ENCODE measurements around the gene SYCP2L. TPM values are rescaled to one million over a fixed set of nuclear protein-coding genes. Genes with fewer than 3 reads are reported as not detected.

The SYCP2L gene
- total and polyA plus RNA-seq, 9 of the 15 experiments (the other 6 are each of a cell fraction or from before 2014, with no cell fraction given), result 12.4 to 46.9 (median 22.0) TPM

DNA sequence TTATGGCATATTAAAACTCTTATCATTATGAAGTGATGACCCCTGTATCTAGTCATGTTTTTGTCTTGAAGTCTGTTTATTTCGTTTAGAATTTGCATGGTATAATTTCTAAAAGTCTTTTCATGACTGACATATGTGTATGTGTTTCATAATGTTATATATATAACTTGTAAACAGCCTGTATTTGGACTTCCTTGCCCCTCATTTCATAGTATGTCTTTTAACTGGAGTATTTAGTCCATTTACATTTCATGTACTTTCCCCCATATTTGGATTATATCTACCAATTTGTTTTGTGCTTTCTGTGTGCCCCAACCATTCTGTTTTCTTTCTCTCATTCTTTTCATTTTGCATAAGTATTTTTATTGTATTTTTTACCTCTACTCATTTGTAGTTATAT, 59.0 kb downstream of the SYCP2L start:
- DNase-seq (ENCODE audit: extremely low read depth in 1 of 4, low spot score in 3 of 4) (no peak), ATAC-seq (no peak), FAIRE-seq (no peak)
- H3K27ac ChIP-seq (ENCODE audit: extremely low read depth, low read depth, low read length), result no peak overlapping the region
- no peaks in the 10 kb centered on the region for H4K20me1 ChIP-seq (replicated peaks; ENCODE audit: control insufficient read depth, insufficient read depth, low read length)
- no peaks in the 10 kb centered on the region for H3K9me3 ChIP-seq (replicated peaks; ENCODE audit: control insufficient read depth, insufficient read depth, low read depth, low read length)
- H3K36me3 ChIP-seq (ENCODE audit: control insufficient read depth, insufficient read depth, low read length), result peaks cover 6% of the 10 kb centered on the region; the same call in 1 of the 3 replicates
- POLR2A ChIA-PET, result no interaction called here
- no peak overlapping the region for H2AFZ ChIP-seq (ENCODE audit: low read depth, low read length)
- TF ChIP-seq HDAC1 (IDR thresholded peaks at IDR 0.05) (no peak), ZNF354B (CRISPR knock-in tag; IDR thresholded peaks at IDR 0.05) (0 out of 2 replicates have a peak, but pooled peaks have one; percentile 46), RBM34 (IDR thresholded peaks at IDR 0.05; ENCODE audit: borderline replicate concordance, insufficient read depth, low read length) (no peak), ZNF507 (tag; conservative IDR thresholded peaks at IDR 0.05) (peak; percentile 97)
- intact Hi-C loops (cut with micrococcal nuclease) (no loop called here), in situ Hi-C loops (cut with MboI) (no loop called here)
- H3K4me1 ChIP-seq (replicated peaks in 1 of 2; ENCODE audit: control insufficient read depth in 2 of 2, insufficient read depth in 2 of 2, low read length in 2 of 2), result no peaks in the 10 kb centered on the region
- H3K27me3 ChIP-seq (ENCODE audit: control insufficient read depth in 2 of 2, insufficient read depth in 2 of 2, low read length in 2 of 2), result no peaks in the 10 kb centered on the region
- no TSS peak for BruUV-seq (replicated peaks)
- no peak overlapping the region for H3K9ac ChIP-seq (ENCODE audit: insufficient read depth in 1 of 2, low read depth in 2 of 2, low read length in 2 of 2)
- no peaks in the 10 kb centered on the region for H3K9me1 ChIP-seq (ENCODE audit: control insufficient read depth, insufficient read depth, low read length)
- 30% methylated on average over 1 of the region's 1 CpG for WGBS (ENCODE audit: insufficient coverage, low coverage, missing lambda C conversion rate)
- no peak overlapping the region for H3K4me3 ChIP-seq
- no peaks in the 10 kb centered on the region for H3K79me2 ChIP-seq (ENCODE audit: control insufficient read depth, insufficient read depth, low read length)
- CTCF ChIA-PET (ENCODE audit: low intra/inter-chr PET ratio), result no interaction called here
- no peak overlapping the region for H3K4me2 ChIP-seq (ENCODE audit: insufficient read depth, low read length)

DNA sequence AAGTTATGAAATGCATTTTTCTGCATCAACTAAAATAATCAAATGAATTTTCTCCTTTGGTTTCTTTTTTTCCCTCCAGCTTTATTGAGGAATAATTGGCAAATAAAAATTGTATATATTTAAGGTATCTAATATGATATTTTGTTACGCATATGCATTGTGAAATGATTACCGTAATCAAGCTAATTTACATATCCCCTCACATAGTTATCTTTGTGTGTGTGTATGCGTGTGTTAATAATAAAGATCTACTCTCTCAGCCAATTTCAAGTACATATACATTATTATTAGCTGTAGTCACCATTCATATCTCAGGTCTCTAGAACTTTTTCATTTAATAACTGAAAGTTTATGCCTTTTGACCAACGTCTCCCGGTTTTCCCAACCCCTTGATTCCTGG, 61.1 kb downstream of the SYCP2L start:
- DNase-seq (ENCODE audit: extremely low read depth in 1 of 4, low spot score in 3 of 4) (no peak), FAIRE-seq (no peak), ATAC-seq (no peak)
- Histone ChIP-seq H3K27ac (ENCODE audit: extremely low read depth, low read depth, low read length) (no peak overlapping the region), H3K9me1 (ENCODE audit: control insufficient read depth, insufficient read depth, low read length) (no peaks in the 10 kb centered on the region), H3K79me2 (ENCODE audit: control insufficient read depth, insufficient read depth, low read length) (no peaks in the 10 kb centered on the region), H2AFZ (ENCODE audit: low read depth, low read length) (no peak overlapping the region), H3K9me3 (replicated peaks; ENCODE audit: control insufficient read depth, insufficient read depth, low read depth, low read length) (no peaks in the 10 kb centered on the region), H3K4me1 (replicated peaks in 1 of 2; ENCODE audit: control insufficient read depth in 2 of 2, insufficient read depth in 2 of 2, low read length in 2 of 2) (no peaks in the 10 kb centered on the region), H3K9ac (ENCODE audit: insufficient read depth in 1 of 2, low read depth in 2 of 2, low read length in 2 of 2) (no peak overlapping the region), H3K27me3 (ENCODE audit: control insufficient read depth in 2 of 2, insufficient read depth in 2 of 2, low read length in 2 of 2) (no peaks in the 10 kb centered on the region), H3K4me2 (ENCODE audit: insufficient read depth, low read length) (no peak overlapping the region), H3K36me3 (ENCODE audit: control insufficient read depth, insufficient read depth, low read length) (peaks cover 10% of the 10 kb centered on the region; the same call in 2 of the 3 replicates), H3K4me3 (no peak overlapping the region), H4K20me1 (replicated peaks; ENCODE audit: control insufficient read depth, insufficient read depth, low read length) (no peaks in the 10 kb centered on the region)
- ChIA-PET POLR2A (no interaction called here), CTCF (ENCODE audit: low intra/inter-chr PET ratio) (interaction anchor here (0.6 kb wide), 1 partner anchor 1727 kb away, joined by 4 read pairs; no protein-coding TSS in a partner anchor)
- 94% methylated on average over 5 of the region's 5 CpGs for WGBS (ENCODE audit: insufficient coverage, low coverage, missing lambda C conversion rate)
- intact Hi-C loops (cut with micrococcal nuclease), result no loop called here
- in situ Hi-C loops (cut with MboI), result no loop called here
- BruUV-seq (replicated peaks), result no TSS peak
- TF ChIP-seq NEUROD1 (IDR thresholded peaks at IDR 0.05; ENCODE audit: borderline replicate concordance, low read depth, low read length, partially characterized antibody), result no peak
- TF ChIP-seq ILK (tag; IDR thresholded peaks at IDR 0.05; ENCODE audit: borderline replicate concordance, low read depth), result no peak
- no peak for TF ChIP-seq GABPB2 (CRISPR knock-in tag; conservative IDR thresholded peaks at IDR 0.05)
- 0 out of 2 replicates have a peak, but pooled peaks have one; percentile 67 for TF ChIP-seq ZNF140 (CRISPR knock-in tag; IDR thresholded peaks at IDR 0.05)
- TF ChIP-seq HMGN3 (IDR thresholded peaks at IDR 0.05; ENCODE audit: borderline replicate concordance, extremely low read depth, insufficient read length, low read depth, low read length), result no peak
- TF ChIP-seq, protein P1, sequence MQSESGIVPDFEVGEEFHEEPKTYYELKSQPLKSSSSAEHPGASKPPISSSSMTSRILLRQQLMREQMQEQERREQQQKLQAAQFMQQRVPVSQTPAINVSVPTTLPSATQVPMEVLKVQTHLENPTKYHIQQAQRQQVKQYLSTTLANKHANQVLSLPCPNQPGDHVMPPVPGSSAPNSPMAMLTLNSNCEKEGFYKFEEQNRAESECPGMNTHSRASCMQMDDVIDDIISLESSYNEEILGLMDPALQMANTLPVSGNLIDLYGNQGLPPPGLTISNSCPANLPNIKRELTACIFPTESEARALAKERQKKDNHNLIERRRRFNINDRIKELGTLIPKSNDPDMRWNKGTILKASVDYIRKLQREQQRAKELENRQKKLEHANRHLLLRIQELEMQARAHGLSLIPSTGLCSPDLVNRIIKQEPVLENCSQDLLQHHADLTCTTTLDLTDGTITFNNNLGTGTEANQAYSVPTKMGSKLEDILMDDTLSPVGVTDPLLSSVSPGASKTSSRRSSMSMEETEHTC (IDR thresholded peaks at IDR 0.05), result no peak
- TF ChIP-seq HNRNPH1 (optimal IDR thresholded peaks at IDR 0.05; ENCODE audit: low read depth, low read length), result no peak
- no peak for TF ChIP-seq SAFB (IDR thresholded peaks at IDR 0.05; ENCODE audit: borderline replicate concordance, low read depth, low read length)
- peak; percentile 56; the same call in 1 of the 2 replicates for TF ChIP-seq ZNF707 (CRISPR knock-in tag; conservative IDR thresholded peaks at IDR 0.05)
- TF ChIP-seq, protein P2, sequence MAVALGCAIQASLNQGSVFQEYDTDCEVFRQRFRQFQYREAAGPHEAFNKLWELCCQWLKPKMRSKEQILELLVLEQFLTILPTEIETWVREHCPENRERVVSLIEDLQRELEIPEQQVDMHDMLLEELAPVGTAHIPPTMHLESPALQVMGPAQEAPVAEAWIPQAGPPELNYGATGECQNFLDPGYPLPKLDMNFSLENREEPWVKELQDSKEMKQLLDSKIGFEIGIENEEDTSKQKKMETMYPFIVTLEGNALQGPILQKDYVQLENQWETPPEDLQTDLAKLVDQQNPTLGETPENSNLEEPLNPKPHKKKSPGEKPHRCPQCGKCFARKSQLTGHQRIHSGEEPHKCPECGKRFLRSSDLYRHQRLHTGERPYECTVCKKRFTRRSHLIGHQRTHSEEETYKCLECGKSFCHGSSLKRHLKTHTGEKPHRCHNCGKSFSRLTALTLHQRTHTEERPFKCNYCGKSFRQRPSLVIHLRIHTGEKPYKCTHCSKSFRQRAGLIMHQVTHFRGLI (CRISPR knock-in tag; IDR thresholded peaks at IDR 0.05), result 0 out of 2 replicates have a peak, but pooled peaks have one; percentile 43
